ENCODE results near the gene ZNF239.
A peak's percentile ranks its signal among the peaks of the same experiment; 100 is the strongest.

Gene ZNF239

GRCh38 chr10:43574001-43574892 is at the start of gene ZNF239:
Gene ZNF239, minus strand, starts transcription at chr10:43574616. Its CDS starts 16,537 bp downstream, at chr10:43558079.
- DNase-seq (ENCODE audit: low read depth): peak; percentile 86
- no peak for TF ChIP-seq CTCF (conservative IDR thresholded peaks at IDR 0.05; ENCODE audit: control insufficient read depth, insufficient read depth, low read depth, low read length)
- peak within 1 kb of the TSS; percentile 63 for H3K4me3 ChIP-seq (ENCODE audit: control insufficient read depth, low read depth, low read length)

DNA sequence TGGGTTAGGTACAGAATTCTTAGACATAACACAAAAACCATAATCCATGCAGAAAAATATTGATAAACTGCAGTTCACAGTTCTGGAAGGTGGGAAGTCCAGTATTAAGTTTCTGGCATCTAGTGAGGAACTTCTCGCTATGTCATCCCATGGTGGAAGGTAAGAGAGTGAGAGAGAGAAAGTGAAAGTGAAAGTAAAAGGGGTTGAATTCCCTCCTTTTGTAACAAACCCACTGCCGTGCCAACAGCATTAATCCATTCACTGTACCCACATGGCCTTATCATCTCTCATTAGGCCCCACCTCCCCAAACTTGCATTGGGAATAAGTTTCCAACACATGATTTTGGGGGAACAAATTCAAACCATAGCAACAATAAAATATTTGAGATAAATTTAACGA is 48.9 kb upstream of the ZNF239 start:
- TF ChIP-seq CTCF (conservative IDR thresholded peaks at IDR 0.05; ENCODE audit: control insufficient read depth, insufficient read depth, low read depth, low read length): no peak
- peak; percentile 17 for DNase-seq (ENCODE audit: low read depth)
- no peak overlapping the region for H3K4me3 ChIP-seq (ENCODE audit: control insufficient read depth, low read depth, low read length)

- no peak overlapping the region for H3K4me3 ChIP-seq (ENCODE audit: control insufficient read depth, low read depth, low read length)
- TF ChIP-seq CTCF (conservative IDR thresholded peaks at IDR 0.05; ENCODE audit: control insufficient read depth, insufficient read depth, low read depth, low read length): no peak
- DNase-seq (ENCODE audit: low read depth): no peak
Measured at GRCh38 chr10:43622038-43622437, 47.6 kb upstream of the ZNF239 start.

- no peak for TF ChIP-seq CTCF (conservative IDR thresholded peaks at IDR 0.05; ENCODE audit: control insufficient read depth, insufficient read depth, low read depth, low read length)
- DNase-seq (ENCODE audit: low read depth): no peak
- no peak overlapping the region for H3K4me3 ChIP-seq (ENCODE audit: control insufficient read depth, low read depth, low read length)
Measured at GRCh38 chr10:43619368-43619767, 45.0 kb upstream of the ZNF239 start.

DNA sequence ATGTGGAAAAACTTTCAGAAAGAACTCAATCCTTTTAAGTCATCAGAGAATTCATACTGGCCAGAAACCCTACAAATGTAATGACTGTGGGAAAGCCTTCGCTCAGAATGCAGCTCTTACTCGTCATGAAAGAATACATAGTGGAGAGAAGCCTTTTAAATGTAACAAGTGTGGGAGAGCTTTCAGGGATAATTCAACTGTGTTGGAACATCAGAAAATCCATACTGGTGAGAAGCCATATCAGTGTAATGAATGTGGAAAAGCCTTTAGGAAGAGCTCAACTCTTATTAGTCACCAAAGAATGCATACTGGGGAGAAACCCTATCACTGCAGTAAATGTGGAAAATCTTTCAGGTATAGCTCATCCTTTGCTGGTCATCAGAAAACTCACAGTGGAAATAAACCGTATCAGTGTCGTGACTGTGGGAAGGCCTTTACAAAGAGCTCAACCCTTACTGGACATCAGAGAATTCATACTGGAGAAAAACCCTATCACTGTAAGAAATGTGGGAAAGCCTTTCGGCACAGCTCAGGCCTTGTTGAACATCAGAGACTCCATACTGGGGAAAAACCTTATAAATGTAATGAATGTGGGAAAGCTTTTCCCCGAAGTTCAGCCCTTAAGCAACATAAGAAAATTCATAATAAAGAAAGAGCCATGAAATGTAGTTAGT is 42.4 kb upstream of the ZNF239 start:
- no peak for DNase-seq (ENCODE audit: low read depth)
- H3K4me3 ChIP-seq (ENCODE audit: control insufficient read depth, low read depth, low read length): no peak overlapping the region
- no peak for TF ChIP-seq CTCF (conservative IDR thresholded peaks at IDR 0.05; ENCODE audit: control insufficient read depth, insufficient read depth, low read depth, low read length)

DNA sequence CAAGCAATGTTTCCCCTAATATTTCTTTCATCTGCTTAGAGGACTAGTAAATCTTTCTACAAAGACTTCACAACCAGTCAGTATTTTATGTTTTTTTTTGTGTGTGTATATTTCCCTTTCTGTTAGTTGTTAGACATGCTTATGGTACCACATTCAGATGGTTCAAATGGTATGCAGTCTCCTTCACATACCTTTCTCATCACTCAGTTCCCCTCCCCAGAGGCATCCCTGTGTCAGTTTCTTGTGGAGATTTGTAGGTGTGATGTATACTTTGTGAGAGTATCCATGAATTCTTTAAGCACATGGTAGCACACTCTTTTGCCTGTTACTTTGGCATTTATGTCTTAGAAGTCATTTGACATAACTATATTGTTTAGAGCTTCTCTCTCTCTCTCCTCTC is 36.2 kb upstream of the ZNF239 start:
- peak; percentile 49 for DNase-seq (ENCODE audit: low read depth)
- H3K4me3 ChIP-seq (ENCODE audit: control insufficient read depth, low read depth, low read length): no peak overlapping the region
- no peak for TF ChIP-seq CTCF (conservative IDR thresholded peaks at IDR 0.05; ENCODE audit: control insufficient read depth, insufficient read depth, low read depth, low read length)
